Lower leg skin (tissue), 3 donors: ENCODE results near the gene SPOCK1.

ENCODE experiments used
- POLR2A ChIP-seq, 2 donors: fragments of 450-650 bp; IDR thresholded peaks; one replicate each; pipeline ENCODE4 v1.6.1; 2016 to 2017; ENCODE audit warnings: antibody characterized with exemption in 2 of 2, mild to moderate bottlenecking in 1 of 2, moderate library complexity in 1 of 2
- TF ChIP-seq, protein P1 (sequence below), 3 donors: fragments of 450-650 bp; IDR thresholded peaks; one replicate each; pipeline ENCODE4 v1.5.1; 2016; ENCODE audit warnings: antibody characterized with exemption in 3 of 3, mild to moderate bottlenecking in 3 of 3, moderate library complexity in 2 of 3

DNA sequence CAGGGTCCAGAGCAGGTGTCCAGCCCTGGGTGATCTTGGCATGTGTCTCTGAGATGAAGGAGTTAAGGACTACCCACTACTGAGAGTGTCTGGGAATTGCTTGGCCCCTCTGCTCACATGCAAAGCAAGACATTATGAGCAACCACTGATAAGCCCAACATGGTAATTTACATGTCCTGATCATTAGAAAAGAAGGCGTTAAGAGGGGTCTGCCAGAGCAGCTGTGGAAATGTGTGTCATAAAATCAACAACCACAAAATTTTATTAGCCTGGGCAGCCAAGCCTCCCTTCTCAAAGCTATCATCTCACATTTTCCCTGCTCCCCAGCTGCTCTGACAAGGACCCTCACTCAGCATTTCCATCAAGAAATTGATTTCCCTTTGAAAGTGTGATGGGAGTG, 351.0 kb downstream of the SPOCK1 start:
- TF ChIP-seq POLR2A (IDR thresholded peaks at IDR 0.05): no peak
- TF ChIP-seq, protein P1, sequence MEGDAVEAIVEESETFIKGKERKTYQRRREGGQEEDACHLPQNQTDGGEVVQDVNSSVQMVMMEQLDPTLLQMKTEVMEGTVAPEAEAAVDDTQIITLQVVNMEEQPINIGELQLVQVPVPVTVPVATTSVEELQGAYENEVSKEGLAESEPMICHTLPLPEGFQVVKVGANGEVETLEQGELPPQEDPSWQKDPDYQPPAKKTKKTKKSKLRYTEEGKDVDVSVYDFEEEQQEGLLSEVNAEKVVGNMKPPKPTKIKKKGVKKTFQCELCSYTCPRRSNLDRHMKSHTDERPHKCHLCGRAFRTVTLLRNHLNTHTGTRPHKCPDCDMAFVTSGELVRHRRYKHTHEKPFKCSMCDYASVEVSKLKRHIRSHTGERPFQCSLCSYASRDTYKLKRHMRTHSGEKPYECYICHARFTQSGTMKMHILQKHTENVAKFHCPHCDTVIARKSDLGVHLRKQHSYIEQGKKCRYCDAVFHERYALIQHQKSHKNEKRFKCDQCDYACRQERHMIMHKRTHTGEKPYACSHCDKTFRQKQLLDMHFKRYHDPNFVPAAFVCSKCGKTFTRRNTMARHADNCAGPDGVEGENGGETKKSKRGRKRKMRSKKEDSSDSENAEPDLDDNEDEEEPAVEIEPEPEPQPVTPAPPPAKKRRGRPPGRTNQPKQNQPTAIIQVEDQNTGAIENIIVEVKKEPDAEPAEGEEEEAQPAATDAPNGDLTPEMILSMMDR (IDR thresholded peaks at IDR 0.05): no peak
